GM21423 (cell line): ENCODE results near the gene ZDHHC20.
A peak's percentile ranks its signal among the peaks of the same experiment; 100 is the strongest.

ENCODE experiments used
- ATAC-seq: cut with Tn5 transposase; IDR thresholded peaks from one replicate; pipeline ENCODE4 v1.9.1; 2021; ENCODE audit warnings: mild to moderate bottlenecking, moderate library complexity; ENCODE audit not compliant: unreplicated experiment

Gene ZDHHC20

DNA sequence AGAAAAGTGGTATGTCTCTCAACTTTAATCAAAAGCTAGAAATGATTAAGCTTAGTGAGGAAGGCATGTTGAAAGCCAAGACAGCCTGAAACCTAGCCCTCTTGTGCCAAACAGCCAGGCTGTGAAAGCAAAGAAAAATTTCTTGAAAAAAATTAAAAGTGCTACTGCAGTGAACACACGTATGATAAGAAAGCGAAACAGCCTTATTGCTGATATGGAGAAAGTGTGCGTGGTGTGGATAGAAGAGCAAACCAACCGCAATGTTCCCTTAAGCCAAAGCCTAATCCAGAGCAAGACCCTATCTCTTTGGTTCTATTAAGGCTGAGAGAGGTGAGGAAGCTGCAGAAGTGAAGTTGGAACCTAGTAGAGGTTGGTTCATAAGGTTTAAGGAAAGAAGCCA, 96.4 kb downstream of the ZDHHC20 start:
- no peak for ATAC-seq

DNA sequence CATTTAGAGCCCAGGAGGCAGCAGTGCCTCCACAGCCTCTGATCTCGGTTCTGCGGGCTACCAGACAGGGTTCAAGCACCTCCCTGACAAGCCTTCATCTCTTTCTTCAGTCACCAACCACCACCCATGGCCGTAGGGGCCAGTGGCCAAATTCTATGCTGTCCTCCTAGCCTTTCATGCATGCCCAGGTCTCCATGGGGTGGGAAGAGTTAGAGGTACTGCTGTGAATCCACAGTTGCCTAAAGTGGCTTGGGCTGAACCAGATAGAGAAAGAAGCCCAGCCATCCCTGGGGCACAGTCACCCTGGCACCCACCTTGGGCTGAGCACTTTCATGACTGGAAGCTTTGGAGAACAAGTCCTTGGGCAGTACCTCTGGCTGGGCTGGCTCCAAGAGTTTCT, 97.4 kb downstream of the ZDHHC20 start:
- ATAC-seq = no peak

DNA sequence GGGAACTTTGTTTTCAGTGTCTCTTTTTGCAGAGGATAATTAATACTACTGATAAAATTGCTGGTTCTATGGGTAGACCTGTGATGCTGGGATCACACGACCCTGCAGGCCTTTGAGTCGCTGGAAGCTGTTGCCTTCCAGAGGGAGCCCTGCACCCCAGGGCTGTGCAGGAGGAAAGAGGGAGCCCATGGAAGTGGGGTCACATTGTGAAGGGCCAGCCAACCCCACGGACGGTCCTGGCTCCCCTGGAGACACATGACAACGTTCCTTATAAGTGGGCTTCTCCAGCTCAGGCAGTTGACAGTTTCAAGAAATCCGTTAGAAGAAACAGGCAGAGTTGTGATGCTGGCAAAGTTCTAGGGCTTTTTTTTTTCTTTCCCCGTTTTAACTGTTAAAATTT, 98.0 kb downstream of the ZDHHC20 start:
- ATAC-seq = no peak

- no peak for ATAC-seq
Measured at GRCh38 chr13:21360463-21360862, 98.6 kb downstream of the ZDHHC20 start.

DNA sequence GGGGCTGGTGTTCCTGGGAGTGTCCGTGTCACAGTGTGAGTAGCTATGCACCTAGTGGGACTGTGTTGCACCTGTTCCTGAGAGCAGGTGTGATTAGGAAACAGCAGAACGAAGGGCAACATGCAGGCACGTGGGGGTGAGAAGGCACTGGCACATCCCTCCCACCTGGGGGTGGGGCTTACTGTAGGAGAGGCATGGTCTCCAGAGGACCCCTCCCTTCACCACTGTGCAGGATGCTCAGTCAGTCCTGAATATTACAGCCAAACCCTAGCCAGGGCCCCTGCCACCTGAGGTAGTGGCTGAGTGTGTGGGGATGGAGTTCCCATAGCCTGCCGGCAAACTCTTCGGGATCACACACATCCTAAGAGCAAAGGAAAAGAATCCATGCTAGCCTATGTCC, 99.2 kb downstream of the ZDHHC20 start:
- no peak for ATAC-seq

DNA sequence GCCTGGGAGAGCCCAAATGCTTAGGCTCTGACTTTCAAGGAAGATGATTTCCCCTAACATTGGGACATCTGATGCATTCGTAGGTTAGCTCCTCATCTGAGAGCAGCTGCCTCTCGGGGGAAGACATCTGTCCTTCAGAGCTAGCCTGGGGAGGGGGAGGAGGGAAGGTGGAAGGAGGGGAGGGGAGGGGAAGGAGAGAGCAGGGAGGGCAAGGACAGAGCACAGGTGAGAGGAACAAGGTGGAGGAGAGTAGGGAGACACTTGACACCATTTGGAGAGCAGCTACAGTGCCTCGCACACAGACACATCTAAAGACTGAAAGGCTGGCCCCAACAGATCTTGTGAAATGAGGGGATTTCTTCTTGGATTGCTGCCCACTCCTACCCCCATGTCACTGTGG, 103.8 kb downstream of the ZDHHC20 start:
- ATAC-seq = no peak

GRCh38 chr13:21354721-21355120, 104.4 kb downstream of the ZDHHC20 start:
- ATAC-seq = no peak

DNA sequence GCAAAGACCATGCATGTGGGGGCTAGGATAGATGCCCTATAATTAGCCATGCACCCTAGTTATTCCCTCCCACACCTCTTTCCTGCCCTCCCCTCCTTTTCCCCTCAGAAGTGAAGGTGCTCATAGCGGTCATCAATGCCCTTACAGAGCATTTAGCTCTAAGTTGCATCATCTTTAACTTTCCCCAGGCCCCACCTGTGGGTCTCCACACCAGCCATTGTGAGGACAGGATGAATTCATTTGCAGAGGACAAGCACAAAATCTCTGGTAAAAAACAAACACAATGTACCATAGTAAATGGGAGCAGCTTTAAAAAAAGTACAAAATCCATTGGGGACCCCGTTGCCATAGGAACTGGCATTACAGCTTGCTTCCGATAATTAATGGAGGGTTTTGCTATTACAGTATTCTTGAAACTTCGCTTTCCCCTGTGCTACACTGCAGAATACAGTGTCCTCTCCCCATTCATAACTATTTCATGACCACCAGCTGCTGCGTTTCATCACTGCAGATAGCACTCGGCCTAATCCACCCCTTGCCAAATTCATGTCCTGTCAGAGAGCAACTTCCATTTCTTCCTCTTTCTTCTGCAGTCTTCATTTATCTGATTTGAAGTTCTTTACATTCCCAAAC, 110.5 kb downstream of the ZDHHC20 start:
- ATAC-seq = no peak

DNA sequence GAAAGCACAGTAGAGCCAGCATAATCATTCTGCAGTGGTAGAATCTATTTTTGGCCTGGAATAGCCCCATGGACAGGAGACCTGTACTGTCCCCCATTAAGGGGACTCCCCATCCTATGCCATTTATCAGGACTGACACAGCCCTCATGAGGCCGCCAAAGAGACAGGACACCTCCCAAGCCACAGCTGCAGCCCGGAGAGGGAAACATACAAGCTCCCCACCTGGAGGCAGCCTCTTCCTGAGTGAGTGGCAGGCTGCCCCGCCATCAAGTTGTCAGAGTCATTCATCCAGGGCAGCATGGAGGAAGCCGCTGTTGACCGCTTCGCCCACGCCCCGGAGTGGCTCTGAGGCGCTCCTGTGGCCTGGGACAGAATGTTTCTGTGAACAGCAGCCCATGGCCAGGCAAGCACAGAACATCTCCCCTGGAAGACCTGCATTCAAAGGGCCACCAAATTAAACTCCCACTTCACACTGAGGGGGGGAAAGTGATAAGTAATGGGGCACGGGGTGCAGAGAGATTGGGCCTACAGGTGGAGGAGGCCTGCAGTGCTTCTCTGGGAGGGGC, 111.3 kb downstream of the ZDHHC20 start:
- ATAC-seq = no peak

DNA sequence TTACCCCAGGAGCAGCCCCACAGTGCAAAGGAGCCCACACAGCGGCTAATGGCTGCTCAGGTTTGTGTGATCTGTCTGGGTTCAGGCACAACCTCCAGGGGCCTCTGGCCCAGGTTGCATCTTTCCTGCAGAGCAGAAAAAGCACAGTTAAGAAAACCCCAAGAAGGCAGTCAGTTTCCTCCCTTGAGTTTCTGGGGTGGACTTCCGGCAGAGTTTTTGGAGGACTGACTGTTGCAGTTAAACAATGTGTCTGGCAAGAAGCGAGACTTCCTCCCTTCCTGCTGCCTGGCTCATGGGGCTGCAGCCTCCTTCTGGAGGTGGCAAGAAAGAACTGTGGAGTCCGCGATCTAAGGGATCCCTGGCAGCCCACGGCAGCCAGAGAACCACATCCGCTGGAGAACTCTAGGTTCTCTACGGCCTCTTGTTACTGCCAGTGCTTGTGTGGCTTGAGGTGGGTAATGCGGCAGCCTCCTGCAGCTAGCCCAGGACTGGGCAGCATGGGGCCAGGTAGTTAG, 114.4 kb downstream of the ZDHHC20 start:
- peak; percentile 67 for ATAC-seq

- no peak for ATAC-seq
Measured at GRCh38 chr13:21343659-21344058, 115.4 kb downstream of the ZDHHC20 start.

GRCh38 chr13:21342699-21343442, 116.2 kb downstream of the ZDHHC20 start:
- no peak for ATAC-seq

DNA sequence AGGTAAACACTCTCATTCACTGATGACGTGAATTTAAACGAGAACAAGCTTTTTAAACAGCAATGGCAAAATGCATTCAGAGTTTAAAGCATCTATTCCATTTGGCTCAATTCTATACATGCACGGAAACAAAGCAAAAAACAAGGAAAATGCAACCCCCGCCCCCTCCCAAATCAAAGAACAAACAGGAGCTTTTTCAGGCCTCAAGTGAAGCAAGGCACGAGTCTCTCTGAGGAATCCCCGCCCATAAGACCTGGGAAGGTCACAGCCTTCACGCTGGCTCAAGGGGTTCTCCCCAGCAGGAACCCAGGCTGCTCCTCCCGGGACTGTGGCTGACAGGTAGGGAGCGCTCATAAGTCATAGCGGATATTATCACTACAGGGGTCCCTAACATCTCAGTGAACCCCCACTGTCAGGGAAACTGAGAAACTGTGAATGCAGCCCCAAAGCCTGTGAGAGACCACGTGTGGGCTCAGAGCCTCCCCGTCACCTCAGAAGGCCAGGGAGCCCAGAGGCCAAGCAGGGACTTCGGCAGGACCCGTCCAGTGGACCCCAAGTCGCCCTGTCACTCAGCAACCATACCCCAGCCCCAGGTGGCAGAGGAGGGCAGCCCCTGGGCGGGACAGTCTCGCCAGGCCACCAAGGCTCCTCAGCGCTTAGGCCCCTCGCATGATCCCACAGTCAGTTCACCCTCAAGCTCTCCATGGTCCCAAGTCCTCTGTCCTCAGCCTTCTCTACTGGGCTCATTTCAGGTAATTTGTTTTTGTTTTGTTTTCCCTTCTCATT, 117.3 kb downstream of the ZDHHC20 start:
- no peak for ATAC-seq

DNA sequence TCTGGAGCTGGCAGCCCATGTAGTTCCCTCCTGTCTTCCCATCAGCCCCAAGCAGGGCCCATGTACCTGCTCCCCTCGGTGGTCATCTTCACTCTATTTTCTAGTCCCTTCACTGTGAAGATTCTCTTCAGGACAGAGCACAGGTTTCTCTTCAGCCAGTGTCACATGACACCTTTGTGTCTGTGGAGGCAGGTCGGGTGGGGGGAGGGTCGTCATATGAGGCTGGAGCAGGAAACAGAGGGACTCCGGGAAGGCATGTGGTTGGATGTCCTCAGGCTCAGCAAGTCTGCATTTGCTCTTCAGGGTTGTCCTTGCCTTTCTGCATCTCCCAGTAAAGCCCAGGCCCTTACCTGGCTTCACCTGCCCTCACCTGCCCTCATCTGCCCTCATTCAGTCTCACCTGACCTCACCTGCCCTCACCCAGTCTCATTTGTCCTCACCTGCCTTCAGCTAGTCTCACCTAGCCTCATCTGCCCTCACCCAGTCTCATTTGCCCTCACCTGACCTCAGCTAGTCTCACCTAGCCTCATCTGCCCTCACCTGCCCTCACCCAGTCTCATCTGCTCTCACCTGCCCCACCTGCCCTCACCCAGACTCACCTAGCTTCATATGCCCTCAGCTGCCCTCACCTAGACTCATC, 120.3 kb downstream of the ZDHHC20 start:
- no peak for ATAC-seq

GRCh38 chr13:21338156-21338555, 120.9 kb downstream of the ZDHHC20 start:
- no peak for ATAC-seq

DNA sequence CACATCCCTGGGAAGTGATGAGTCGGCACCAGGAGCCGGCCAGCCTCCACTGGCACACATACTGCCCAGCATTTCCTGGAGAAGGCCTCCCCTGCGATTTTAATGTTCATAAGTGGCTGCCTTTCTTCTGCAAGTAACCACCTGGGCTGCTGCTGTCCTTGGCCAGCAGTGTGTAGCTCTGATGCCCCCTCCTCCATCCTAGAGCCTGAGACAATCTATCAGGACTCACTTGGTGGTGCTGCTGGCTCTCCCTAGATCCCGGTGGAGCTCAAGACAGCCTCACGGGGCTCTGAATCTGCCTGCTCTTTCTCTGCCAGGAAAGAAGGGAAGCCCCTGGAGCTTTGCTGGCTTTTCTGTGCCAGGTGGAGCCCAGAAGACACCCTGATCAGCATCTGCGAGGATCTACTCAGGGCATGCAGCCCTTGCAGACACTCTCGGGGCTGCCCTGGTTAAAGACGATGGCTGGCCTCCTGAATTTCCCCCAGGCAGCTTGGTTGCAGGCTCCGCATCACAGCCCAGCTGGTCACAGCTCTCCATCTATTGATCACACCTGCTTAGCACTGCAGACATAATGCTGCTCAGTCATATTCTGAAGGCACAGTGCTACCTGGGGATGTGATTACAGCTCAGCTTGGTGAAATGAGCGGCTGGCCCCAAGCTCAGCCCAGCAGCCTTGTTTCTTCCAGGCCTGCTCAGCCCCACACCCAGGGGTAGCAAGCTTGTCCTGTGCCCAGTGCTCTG, 122.3 kb downstream of the ZDHHC20 start:
- no peak for ATAC-seq

GRCh38 chr13:21333186-21333585, 125.9 kb downstream of the ZDHHC20 start:
- no peak for ATAC-seq

- peak; percentile 81 for ATAC-seq
Measured at GRCh38 chr13:21330126-21330861, 128.8 kb downstream of the ZDHHC20 start.

GRCh38 chr13:21328836-21329477, 130.1 kb downstream of the ZDHHC20 start:
- peak; percentile 34 for ATAC-seq
